Mammary epithelial cell (primary cell): ENCODE data around the gene CEP85L.

Source experiments
- CTCF ChIP-seq, 2 donors: IDR thresholded peaks in 1 of 2; conservative IDR thresholded peaks in 1 of 2; 2 replicates each; pipeline ENCODE4 v1.5.1; 2011 to 2012; ENCODE audit warnings: inconsistent platforms in 2 of 2, low read length in 2 of 2, mild to moderate bottlenecking in 2 of 2, control low read depth in 1 of 2, low read depth in 1 of 2; ENCODE audit not compliant: insufficient read depth in 1 of 2; ENCODE audit errors: extremely low read depth in 1 of 2
- EZH2 ChIP-seq: IDR thresholded peaks from 2 replicates; pipeline ENCODE4 v1.6.1; 2012; ENCODE audit warnings: low read length, inconsistent platforms, borderline replicate concordance

GRCh38 chr6:118596774-118597320 lies 54.5 kb downstream of the CEP85L start:
- TF ChIP-seq CTCF (conservative IDR thresholded peaks at IDR 0.05 in 1 of 2, IDR thresholded peaks at IDR 0.05 in 1 of 2; ENCODE audit: extremely low read depth in 1 of 2, insufficient read depth in 1 of 2, low read depth in 1 of 2, low read length in 2 of 2) = no peak
- TF ChIP-seq EZH2 = no peak
